Measurements from ENCODE around the gene FAM20C.
"Not testable (repeated sequence)": the region's sequence is repeated elsewhere in the genome, so short reads cannot be mapped to it uniquely, and the experiment has no call there.

The FAM20C gene

GRCh38 chr7:174716-175115 is 17.7 kb upstream of the FAM20C start:
- DNase-seq: no peak

GRCh38 chr7:175955-176354 is 16.4 kb upstream of the FAM20C start:
- no peak for DNase-seq

GRCh38 chr7:176381-176780 is 16.0 kb upstream of the FAM20C start:
- DNase-seq: no peak

GRCh38 chr7:176786-177459 is 15.4 kb upstream of the FAM20C start:
- no peak for DNase-seq

DNA sequence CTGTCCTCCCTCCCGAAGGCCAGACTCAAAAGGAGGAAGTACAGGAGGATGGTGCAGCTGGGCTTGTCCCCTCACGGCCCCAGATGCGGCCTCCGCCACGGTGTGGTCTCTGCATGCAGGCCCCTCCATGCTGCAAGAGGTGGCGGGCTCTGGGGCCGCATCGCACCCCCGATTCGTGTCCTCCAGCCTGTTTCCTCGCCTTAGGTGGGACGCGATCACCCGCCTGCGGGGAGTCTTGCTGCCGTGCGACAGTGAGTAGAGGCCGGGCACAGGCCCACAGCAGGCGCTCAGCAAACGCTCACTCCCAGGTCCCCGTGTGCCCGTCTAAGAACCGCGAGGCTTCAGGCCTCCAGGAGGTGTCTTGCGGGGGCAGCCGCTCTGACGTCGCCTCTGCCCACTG is 13.9 kb upstream of the FAM20C start:
- DNase-seq: no peak

DNA sequence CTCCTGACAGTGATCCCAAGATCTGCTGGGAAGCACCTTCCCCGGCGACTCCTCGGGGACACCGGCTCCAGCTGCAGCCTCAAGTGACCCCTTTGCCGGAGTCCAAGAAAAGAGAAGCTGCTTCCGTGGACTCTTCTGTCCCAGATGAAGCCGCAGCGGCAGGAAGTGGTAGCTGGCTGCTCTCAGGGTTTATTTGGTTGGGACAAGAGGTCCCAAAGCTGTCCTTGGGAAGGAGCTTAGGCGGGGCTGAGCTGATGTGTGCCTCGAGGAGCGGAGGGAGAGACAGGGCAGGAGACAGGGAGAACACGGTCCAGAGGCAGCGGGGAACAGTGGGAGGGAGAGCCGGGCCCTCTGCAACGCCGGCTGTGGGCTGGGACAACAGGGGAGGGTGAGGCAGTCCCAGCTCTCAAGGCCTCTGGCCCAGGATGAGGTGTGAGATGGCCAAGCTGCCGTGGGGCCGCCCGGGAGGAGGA is 13.1 kb upstream of the FAM20C start:
- no peak for DNase-seq

- DNase-seq: no peak
Measured at GRCh38 chr7:179948-180694, 12.2 kb upstream of the FAM20C start.

GRCh38 chr7:181738-182137 is 10.6 kb upstream of the FAM20C start:
- DNase-seq: no peak

DNA sequence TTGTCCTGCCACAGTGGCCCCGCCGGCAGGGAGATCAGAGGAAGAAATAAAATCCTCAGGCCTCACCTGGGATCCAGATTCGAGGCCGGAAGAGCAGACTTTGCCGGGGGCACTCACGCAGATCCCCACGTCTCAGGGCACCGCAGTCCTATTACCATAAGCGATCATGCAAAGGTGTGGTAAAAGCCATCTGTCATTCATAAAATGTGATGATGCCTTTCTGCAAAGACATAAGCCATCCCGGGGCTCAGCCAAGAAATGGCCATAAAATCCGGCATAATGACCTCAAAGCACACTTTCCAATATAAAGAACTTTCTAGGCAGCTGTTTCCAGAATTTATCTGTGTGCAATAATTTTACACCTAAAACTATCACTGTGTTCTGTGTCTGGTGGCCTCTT is 9.9 kb upstream of the FAM20C start:
- DNase-seq: not testable (repeated sequence)

GRCh38 chr7:183496-184292 is 8.7 kb upstream of the FAM20C start:
- no peak for DNase-seq

- no peak for DNase-seq
Measured at GRCh38 chr7:184294-185264, 7.8 kb upstream of the FAM20C start.

DNA sequence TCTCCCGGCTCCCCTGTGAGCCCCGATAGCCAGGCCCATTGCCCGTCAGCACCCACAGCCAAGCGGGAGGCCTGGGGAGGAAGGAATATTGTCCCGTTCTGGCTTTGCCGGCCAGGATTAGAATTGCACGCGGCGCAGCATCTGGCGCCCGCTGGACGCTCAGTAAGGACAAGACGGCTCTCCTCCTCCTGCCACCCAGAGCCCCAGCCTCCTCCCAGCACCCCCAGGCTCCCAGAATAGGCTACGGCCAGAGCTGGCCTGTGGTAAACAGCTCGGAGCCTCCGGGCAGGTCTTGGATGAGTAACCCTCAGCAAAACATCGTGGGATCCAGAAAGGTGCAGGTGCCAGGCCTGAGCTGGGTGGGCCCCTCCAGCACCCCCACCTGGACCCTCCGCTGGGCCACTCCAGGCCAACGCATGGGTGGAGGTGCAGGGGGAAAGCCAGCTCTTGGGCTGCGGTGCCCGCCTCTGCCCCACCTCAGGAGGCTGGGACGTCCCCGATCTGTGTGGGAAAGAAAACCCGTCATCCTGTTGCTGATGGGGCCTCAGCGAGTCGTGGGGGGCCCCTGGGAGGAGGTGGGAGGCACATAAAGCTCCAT is 5.8 kb upstream of the FAM20C start:
- DNase-seq: no peak

DNA sequence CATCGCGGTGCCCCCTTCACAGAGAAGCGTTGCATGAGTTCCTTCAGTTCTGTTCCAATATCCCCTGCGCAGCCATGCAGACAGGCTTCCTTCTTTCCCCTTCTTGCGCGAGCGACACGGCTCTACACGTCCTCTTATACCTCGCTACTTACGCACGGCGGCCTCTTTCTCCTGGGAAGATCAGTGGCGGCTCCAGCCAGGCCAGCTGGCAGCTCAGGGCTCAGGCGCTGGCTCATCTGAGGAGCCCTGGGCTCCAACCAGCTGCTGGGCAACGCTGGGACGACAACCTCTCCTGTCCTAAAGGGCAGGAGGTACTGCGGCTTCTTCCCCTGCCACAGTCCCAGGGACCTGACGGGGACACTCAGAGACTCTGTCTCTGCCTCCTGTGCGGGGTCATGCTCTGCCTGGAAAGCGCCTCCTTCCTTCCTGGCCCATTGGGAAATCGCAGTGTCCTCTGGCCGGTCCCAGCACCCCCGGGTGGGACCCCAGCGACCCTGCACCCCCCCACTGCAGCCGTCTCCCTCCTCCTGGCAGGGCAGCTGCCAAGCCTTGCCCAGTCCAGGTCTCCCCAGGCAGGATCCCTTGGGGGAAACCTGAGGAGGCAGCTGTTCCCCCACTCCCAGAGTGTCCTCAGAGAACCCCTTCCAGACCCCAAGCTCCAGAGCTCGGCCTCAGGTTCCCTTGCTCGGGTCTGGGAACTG is 5.0 kb upstream of the FAM20C start:
- no peak for DNase-seq

DNA sequence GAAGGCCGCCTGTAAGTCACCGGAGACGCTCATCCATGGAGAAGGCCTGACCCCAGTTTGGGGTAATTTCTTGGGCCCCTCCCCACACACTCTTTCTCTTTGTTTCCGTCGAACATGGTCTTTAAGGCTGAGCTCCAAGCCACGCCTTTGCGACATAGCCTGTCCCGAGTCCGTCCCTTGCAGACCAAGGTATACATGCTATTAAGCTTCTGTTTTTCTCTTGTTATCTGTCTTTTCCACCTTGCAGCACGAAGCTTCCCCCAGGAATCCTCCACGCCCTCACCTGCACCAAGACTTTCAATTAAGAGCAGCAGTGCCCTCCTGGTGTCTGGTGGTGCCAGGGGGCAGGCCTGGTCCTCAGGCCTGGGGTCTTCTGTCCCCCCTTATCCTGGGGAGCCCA is 4.2 kb upstream of the FAM20C start:
- DNase-seq: no peak

DNA sequence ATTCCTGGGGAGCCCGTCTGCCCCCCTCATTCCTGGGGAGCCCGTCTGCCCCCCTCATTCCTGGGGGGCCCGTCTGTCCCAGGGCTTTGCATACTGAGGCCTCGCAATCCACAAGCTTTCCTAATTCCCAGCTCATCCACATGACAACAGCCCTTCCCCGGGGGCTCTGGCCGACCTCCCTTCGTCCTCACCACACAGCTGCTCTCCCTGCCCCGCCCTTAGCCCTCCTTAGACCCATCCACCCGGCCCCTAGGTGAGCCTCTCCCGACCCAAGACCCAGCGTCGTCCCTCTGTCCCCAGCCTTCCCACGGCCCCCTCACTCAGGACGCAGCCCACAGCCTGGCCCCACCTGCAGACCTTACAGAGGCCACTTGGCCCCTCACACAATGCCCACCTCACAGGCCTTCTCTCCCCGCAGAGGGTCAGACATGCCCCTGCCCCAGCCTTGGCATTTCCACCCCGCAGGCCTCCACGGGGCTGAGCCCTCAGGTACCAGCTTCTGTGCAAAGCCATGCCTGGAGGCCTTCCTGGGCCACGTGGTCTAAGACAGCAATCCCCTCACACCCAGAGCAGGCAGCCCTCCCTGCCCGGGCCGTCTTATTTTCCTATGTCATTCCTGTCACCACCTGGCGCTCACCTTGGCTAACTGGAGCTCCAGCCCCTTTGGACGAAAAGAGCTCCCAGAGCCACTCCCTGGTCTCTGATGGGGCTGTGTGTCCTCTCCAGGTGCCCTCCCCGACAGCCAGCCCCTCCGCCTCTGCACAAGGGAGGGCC is 3.5 kb upstream of the FAM20C start:
- DNase-seq: no peak

- DNase-seq: no peak
Measured at GRCh38 chr7:189719-190118, 2.7 kb upstream of the FAM20C start.

GRCh38 chr7:190196-190595 is 2.2 kb upstream of the FAM20C start:
- no peak for DNase-seq

- DNase-seq: no peak
Measured at GRCh38 chr7:191105-191980, 1.0 kb upstream of the FAM20C start.

DNA sequence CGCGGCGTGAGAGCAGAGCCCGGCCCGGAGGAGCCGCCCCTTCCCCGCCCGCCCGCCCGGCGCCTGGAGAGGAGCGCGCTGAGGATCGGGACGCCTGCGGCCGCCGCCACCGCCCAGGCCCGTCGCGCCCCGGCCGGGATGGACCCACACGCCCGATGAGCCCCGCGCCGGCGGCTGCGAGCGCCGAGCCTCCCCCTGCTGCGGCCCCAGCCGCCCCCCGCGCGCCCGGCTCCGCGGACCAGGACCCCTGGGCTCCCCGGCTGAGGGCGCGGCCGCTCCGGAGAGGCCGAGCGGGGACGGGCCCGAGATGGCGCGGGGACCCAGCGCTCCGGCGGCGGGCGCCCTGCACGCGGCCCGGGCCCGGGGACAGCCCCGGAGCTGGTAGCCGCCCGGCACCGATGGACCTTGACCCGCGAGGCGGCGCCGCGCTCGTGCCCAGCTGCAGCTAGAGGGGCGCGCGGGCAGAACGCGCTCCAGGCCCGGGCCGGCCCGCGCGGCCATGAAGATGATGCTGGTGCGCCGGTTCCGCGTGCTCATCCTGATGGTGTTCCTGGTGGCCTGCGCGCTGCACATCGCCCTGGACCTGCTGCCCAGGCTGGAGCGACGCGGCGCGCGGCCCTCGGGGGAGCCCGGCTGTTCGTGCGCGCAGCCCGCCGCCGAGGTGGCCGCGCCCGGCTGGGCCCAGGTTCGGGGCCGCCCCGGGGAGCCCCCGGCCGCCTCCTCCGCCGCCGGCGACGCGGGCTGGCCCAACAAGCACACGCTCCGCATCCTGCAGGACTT is 520 bp downstream of the FAM20C start:
- no peak for DNase-seq

All from stimulated activated CD4-positive, alpha-beta T cell treated with anti-CD3 and anti-CD28 coated beads, Interleukin-12 subunit alpha, Interleukin-12 subunit beta, amount 100 ng/mL, for 4 hours (primary cell).